Activated naive CD4-positive, alpha-beta T cell treated with anti-CD3 and anti-CD28 coated beads, Interleukin-2, amount 10 ng/mL, durations not matched to agents 7 days and 5 days (primary cell): ENCODE measurements around the gene IL1RAPL1.

Source experiments
- CTCF ChIA-PET: fragments of 350-600 bp; sonication (Branson Sonifier 250); formaldehyde crosslinking; loops from one replicate; lab custom pipeline; 2021; ENCODE audit warnings: antibody characterized with exemption; lab: Charles Lee
- DNase-seq: peaks from one replicate; pipeline ENCODE4 v3.0.0-alpha.2; 2020
- H3K27ac Mint-ChIP-seq: one replicate; pipeline ENCODE4 v1.8.0; 2021; ENCODE audit warnings: mild to moderate bottlenecking, moderate library complexity, mixed read lengths
- H3K27me3 Mint-ChIP-seq: one replicate; pipeline ENCODE4 v1.8.0; 2021; ENCODE audit warnings: mild to moderate bottlenecking, mixed read lengths
- H3K36me3 Mint-ChIP-seq: one replicate; pipeline ENCODE4 v1.8.0; 2021; ENCODE audit warnings: mixed read lengths
- H3K4me1 Mint-ChIP-seq: one replicate; pipeline ENCODE4 v1.8.0; 2021; ENCODE audit warnings: mixed read lengths
- H3K4me3 Mint-ChIP-seq: one replicate; pipeline ENCODE4 v1.8.0; 2021; ENCODE audit warnings: mild to moderate bottlenecking, moderate library complexity, mixed read lengths
- H3K9me3 Mint-ChIP-seq: one replicate; pipeline ENCODE4 v1.8.0; 2021; ENCODE audit warnings: mixed read lengths

IL1RAPL1 gene

GRCh38 chrX:29869837-29870236 is 1282.6 kb downstream of the IL1RAPL1 start:
- H3K36me3 Mint-ChIP-seq = no peaks in the 10 kb centered on the region
- H3K27ac Mint-ChIP-seq = no peak overlapping the region
- H3K27me3 Mint-ChIP-seq = no peaks in the 10 kb centered on the region
- no peak for DNase-seq
- CTCF ChIA-PET = no interaction called here
- no peaks in the 10 kb centered on the region for H3K4me1 Mint-ChIP-seq
- H3K4me3 Mint-ChIP-seq = no peak overlapping the region
- H3K9me3 Mint-ChIP-seq = no peaks in the 10 kb centered on the region

DNA sequence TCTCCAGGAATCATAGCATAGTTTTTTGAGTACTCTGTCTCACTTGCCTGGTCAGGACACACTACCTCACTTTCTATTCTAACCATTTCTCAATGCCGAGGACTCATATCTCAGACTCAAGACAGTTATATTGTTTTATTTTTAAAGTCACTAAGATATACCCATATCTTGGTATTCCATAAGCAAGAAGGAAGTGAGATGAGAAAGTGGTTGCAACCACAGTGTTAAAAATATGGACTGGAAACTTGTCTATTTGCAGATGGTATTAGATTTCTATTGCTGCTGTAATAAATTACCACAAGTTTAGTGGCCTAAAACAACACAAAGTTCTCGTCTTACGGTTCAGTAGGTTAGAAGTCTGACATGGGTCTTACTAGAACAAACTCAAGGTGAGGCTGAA is 1283.4 kb downstream of the IL1RAPL1 start:
- H3K4me3 Mint-ChIP-seq = no peak overlapping the region
- no peak overlapping the region for H3K27ac Mint-ChIP-seq
- no peaks in the 10 kb centered on the region for H3K4me1 Mint-ChIP-seq
- DNase-seq = no peak
- no peaks in the 10 kb centered on the region for H3K36me3 Mint-ChIP-seq
- no peaks in the 10 kb centered on the region for H3K9me3 Mint-ChIP-seq
- H3K27me3 Mint-ChIP-seq = no peaks in the 10 kb centered on the region
- CTCF ChIA-PET = no interaction called here

DNA sequence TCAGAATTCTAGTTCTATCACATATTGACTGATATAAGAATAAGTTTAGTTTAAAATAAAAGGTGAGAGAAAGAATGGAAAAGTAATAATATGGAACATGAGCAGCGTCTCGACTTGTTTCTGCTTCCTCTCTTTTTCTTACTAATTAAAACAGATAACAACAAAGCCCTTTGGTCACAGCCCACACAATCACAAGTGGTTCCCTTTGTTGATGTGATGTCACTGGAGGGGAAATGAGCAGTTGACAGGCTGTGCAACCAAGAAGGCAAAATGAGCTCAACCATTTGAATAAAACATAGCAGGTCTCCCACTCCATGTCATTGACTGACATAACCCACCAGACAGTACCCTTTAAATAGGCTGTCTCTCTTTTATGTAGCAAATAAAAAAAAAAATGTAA is 1285.6 kb downstream of the IL1RAPL1 start:
- DNase-seq = no peak
- no peaks in the 10 kb centered on the region for H3K4me1 Mint-ChIP-seq
- CTCF ChIA-PET = no interaction called here
- H3K9me3 Mint-ChIP-seq = no peaks in the 10 kb centered on the region
- H3K27ac Mint-ChIP-seq = no peak overlapping the region
- no peaks in the 10 kb centered on the region for H3K36me3 Mint-ChIP-seq
- no peaks in the 10 kb centered on the region for H3K27me3 Mint-ChIP-seq
- no peak overlapping the region for H3K4me3 Mint-ChIP-seq

GRCh38 chrX:29876733-29877132 is 1289.5 kb downstream of the IL1RAPL1 start:
- no peak overlapping the region for H3K27ac Mint-ChIP-seq
- no peak for DNase-seq
- no peak overlapping the region for H3K4me3 Mint-ChIP-seq
- H3K27me3 Mint-ChIP-seq = no peaks in the 10 kb centered on the region
- H3K4me1 Mint-ChIP-seq = no peaks in the 10 kb centered on the region
- no peaks in the 10 kb centered on the region for H3K36me3 Mint-ChIP-seq
- CTCF ChIA-PET = no interaction called here
- no peaks in the 10 kb centered on the region for H3K9me3 Mint-ChIP-seq

GRCh38 chrX:29880977-29881376 is 1293.7 kb downstream of the IL1RAPL1 start:
- CTCF ChIA-PET = no interaction called here
- no peaks in the 10 kb centered on the region for H3K36me3 Mint-ChIP-seq
- no peaks in the 10 kb centered on the region for H3K27me3 Mint-ChIP-seq
- H3K4me1 Mint-ChIP-seq = no peaks in the 10 kb centered on the region
- H3K27ac Mint-ChIP-seq = no peak overlapping the region
- no peak for DNase-seq
- no peak overlapping the region for H3K4me3 Mint-ChIP-seq
- no peaks in the 10 kb centered on the region for H3K9me3 Mint-ChIP-seq

GRCh38 chrX:29890004-29890403 is 1302.8 kb downstream of the IL1RAPL1 start:
- DNase-seq = no peak
- Mint-ChIP-seq H3K4me1 (no peaks in the 10 kb centered on the region), H3K27me3 (no peaks in the 10 kb centered on the region), H3K9me3 (no peaks in the 10 kb centered on the region), H3K27ac (no peak overlapping the region), H3K4me3 (no peak overlapping the region), H3K36me3 (no peaks in the 10 kb centered on the region)
- CTCF ChIA-PET = no interaction called here

DNA sequence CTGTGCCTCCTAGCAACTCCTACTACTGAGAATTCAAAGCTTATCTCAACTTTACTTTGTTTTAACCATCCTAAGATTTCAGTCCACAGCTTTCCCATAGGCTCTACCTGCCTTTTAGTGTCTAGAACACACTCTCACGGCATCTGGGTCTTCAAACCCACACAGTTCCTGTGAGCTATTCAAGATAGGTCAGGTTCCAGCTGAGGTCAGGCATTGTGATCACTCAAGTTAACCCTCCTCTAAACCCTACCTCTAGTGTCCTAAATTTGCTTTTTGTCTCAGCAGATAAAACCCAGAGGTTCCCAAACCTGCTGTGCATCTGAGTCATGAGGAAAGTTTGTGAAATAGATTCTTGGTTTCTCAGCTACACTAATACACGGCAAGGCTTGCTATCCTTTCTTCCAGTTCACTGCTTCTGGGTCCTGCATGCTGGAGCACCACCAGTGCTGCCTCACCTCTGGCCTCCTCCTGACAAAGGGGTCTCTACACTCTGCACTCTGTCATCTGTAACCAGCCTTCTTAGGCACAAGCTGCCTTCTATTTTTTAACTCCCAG is 1303.5 kb downstream of the IL1RAPL1 start:
- H3K27me3 Mint-ChIP-seq = no peaks in the 10 kb centered on the region
- CTCF ChIA-PET = no interaction called here
- H3K9me3 Mint-ChIP-seq = peaks cover 2% of the 10 kb centered on the region

GRCh38 chrX:29902004-29902403 is 1314.8 kb downstream of the IL1RAPL1 start:
- no peaks in the 10 kb centered on the region for H3K36me3 Mint-ChIP-seq
- H3K27ac Mint-ChIP-seq = no peak overlapping the region
- no peak for DNase-seq
- peaks cover 3% of the 10 kb centered on the region for H3K9me3 Mint-ChIP-seq
- CTCF ChIA-PET = no interaction called here
- no peak overlapping the region for H3K4me3 Mint-ChIP-seq
- H3K4me1 Mint-ChIP-seq = no peaks in the 10 kb centered on the region
- no peaks in the 10 kb centered on the region for H3K27me3 Mint-ChIP-seq

More for the DNA sequence above, 1303.5 kb downstream of the IL1RAPL1 start:
- Mint-ChIP-seq H3K27ac (no peak overlapping the region), H3K4me1 (no peaks in the 10 kb centered on the region), H3K36me3 (no peaks in the 10 kb centered on the region), H3K4me3 (no peak overlapping the region)
- no peak for DNase-seq

DNA sequence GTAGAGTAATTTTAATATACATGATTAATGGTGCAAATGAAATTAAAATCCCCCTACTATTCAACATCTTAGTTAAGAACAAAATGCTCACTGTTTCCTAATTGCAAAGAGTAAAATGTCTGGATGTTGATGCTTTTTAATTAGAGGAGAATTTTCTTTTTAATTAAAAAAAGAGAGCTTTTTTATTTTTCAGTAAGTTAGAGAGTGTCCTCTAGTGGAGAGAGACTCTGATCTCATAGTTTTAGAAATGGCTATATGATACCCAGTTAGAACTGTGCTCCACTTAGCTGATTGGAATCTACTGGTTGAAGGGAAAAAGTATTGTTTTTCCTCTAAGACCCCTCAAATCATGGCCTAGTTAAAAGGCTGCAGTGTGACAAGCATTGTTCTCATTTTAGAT is 1316.1 kb downstream of the IL1RAPL1 start:
- H3K4me3 Mint-ChIP-seq = no peak overlapping the region
- no peak for DNase-seq
- H3K4me1 Mint-ChIP-seq = no peaks in the 10 kb centered on the region
- H3K27me3 Mint-ChIP-seq = no peaks in the 10 kb centered on the region
- H3K27ac Mint-ChIP-seq = no peak overlapping the region
- no peaks in the 10 kb centered on the region for H3K36me3 Mint-ChIP-seq
- H3K9me3 Mint-ChIP-seq = peaks cover 3% of the 10 kb centered on the region
- CTCF ChIA-PET = no interaction called here

DNA sequence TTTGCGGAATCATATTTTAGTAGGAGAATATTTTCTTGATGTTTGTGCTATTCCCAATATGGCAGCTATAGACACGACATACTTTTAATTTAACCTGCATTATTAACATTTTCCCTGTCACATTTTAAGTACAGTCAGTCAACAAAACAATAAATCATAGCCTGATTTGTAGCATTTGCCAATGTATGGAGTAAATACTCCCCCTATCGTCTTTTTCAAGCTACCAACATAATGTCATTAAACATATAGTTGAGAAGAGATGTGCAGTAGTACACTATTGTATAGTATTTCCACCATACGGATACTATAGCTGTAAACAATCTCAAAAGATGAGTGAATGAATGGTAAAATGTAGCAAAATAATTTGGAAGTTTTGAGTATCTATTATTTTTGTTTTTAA is 1324.4 kb downstream of the IL1RAPL1 start:
- peaks cover 3% of the 10 kb centered on the region for H3K9me3 Mint-ChIP-seq
- no peaks in the 10 kb centered on the region for H3K27me3 Mint-ChIP-seq
- no peaks in the 10 kb centered on the region for H3K36me3 Mint-ChIP-seq
- CTCF ChIA-PET = no interaction called here
- no peak overlapping the region for H3K27ac Mint-ChIP-seq
- no peak overlapping the region for H3K4me3 Mint-ChIP-seq
- no peak for DNase-seq
- no peaks in the 10 kb centered on the region for H3K4me1 Mint-ChIP-seq

DNA sequence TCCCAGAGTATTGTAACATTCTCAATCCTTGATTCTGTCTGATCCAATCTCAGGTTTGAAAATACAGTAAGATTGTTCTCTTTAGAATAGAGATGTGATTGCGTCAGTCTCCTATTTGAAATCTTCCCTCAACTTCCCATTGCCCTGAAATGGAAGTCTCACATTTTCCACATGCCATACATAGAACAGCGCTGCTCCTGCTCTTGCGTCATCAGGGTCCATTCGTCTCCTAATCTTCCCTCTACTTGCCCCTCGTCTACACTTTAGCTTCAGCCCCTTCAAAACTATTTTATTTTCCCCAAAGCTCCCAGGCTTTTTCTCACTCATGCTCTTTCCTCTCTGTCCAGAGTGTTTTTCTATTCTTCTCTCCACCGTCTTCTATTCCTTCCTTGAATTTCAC is 1326.4 kb downstream of the IL1RAPL1 start:
- no peak overlapping the region for H3K4me3 Mint-ChIP-seq
- H3K4me1 Mint-ChIP-seq = no peaks in the 10 kb centered on the region
- H3K36me3 Mint-ChIP-seq = no peaks in the 10 kb centered on the region
- no peak for DNase-seq
- peaks cover 3% of the 10 kb centered on the region for H3K9me3 Mint-ChIP-seq
- H3K27ac Mint-ChIP-seq = no peak overlapping the region
- no peaks in the 10 kb centered on the region for H3K27me3 Mint-ChIP-seq
- CTCF ChIA-PET = no interaction called here

DNA sequence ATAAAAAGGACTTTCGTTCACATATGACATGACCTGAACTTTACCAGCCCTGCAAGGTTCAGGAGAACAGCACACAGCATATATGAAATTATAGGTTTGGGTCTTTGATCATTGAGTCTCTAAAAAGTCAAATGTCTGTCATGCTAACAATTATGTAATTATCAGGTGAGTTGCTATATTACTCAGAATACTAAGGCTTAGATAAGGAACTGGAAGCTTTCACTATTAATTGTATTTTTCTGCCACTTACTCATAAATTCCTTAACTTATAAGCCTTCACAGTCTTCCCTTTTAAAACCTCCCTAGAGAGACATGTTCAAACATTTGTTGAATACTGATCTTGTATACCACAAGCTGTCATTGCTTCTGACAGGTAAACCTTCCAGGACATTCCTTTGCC is 1335.4 kb downstream of the IL1RAPL1 start:
- no peaks in the 10 kb centered on the region for H3K4me1 Mint-ChIP-seq
- H3K36me3 Mint-ChIP-seq = no peaks in the 10 kb centered on the region
- DNase-seq = no peak
- no peaks in the 10 kb centered on the region for H3K27me3 Mint-ChIP-seq
- no peak overlapping the region for H3K4me3 Mint-ChIP-seq
- H3K9me3 Mint-ChIP-seq = no peaks in the 10 kb centered on the region
- no peak overlapping the region for H3K27ac Mint-ChIP-seq
- CTCF ChIA-PET = no interaction called here

DNA sequence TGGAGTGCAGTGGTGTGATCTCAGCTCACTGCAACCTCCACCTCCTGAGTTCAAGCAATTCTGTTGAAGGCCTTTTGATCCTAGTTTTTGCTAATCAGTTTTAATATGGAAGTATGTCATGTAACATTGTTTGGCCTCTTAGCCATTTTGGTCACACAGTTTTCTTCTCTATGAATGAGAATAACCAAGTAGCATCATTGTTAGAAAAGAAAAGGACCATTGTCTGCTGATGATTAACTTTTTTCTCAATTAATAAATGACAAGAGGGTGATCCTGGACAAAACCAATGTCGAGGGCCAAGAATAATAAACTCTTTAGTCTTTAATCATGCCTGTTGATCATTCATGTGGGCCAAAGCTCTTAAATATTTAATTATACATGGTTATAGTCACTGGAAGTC is 1338.8 kb downstream of the IL1RAPL1 start:
- Mint-ChIP-seq H3K4me1 (no peaks in the 10 kb centered on the region), H3K27ac (no peak overlapping the region), H3K4me3 (no peak overlapping the region), H3K27me3 (no peaks in the 10 kb centered on the region), H3K9me3 (no peaks in the 10 kb centered on the region), H3K36me3 (no peaks in the 10 kb centered on the region)
- CTCF ChIA-PET = no interaction called here
- DNase-seq = no peak

- DNase-seq = no peak
- H3K27me3 Mint-ChIP-seq = no peaks in the 10 kb centered on the region
- CTCF ChIA-PET = no interaction called here
- H3K4me3 Mint-ChIP-seq = no peak overlapping the region
- H3K27ac Mint-ChIP-seq = no peak overlapping the region
- H3K36me3 Mint-ChIP-seq = no peaks in the 10 kb centered on the region
- no peaks in the 10 kb centered on the region for H3K9me3 Mint-ChIP-seq
- no peaks in the 10 kb centered on the region for H3K4me1 Mint-ChIP-seq
Measured at GRCh38 chrX:29926659-29927058, 1339.4 kb downstream of the IL1RAPL1 start.

- H3K4me3 Mint-ChIP-seq = no peak overlapping the region
- no peak for DNase-seq
- CTCF ChIA-PET = no interaction called here
- no peaks in the 10 kb centered on the region for H3K27me3 Mint-ChIP-seq
- H3K4me1 Mint-ChIP-seq = no peaks in the 10 kb centered on the region
- no peaks in the 10 kb centered on the region for H3K36me3 Mint-ChIP-seq
- H3K9me3 Mint-ChIP-seq = no peaks in the 10 kb centered on the region
- no peak overlapping the region for H3K27ac Mint-ChIP-seq
Measured at GRCh38 chrX:29935455-29935854, 1348.2 kb downstream of the IL1RAPL1 start.

- Mint-ChIP-seq H3K27me3 (no peaks in the 10 kb centered on the region), H3K4me3 (no peak overlapping the region), H3K27ac (no peak overlapping the region), H3K4me1 (no peaks in the 10 kb centered on the region), H3K36me3 (no peaks in the 10 kb centered on the region), H3K9me3 (no peaks in the 10 kb centered on the region)
- no peak for DNase-seq
- CTCF ChIA-PET = no interaction called here
Measured at GRCh38 chrX:29940750-29941149, 1353.5 kb downstream of the IL1RAPL1 start.
